Pancreas (tissue), 10 donors: ENCODE results near the gene UGT1A7. TPM values are rescaled to one million over a fixed set of nuclear protein-coding genes. Genes with fewer than 3 reads are reported as not detected.

ENCODE experiments used
- ATAC-seq, 4 donors: fragments of 200-7000 bp; cut with Tn5 transposase; one replicate each; pipeline versions ENCODE4 v1.8.0 to v1.9.1; 2020; ENCODE audit warnings: mild to moderate bottlenecking in 4 of 4, moderate library complexity in 4 of 4
- DNase-seq, 6 donors: peaks; one replicate each; pipeline ENCODE4 v3.0.0-alpha.2; 2020
- FAIRE-seq: peaks from 2 replicates; lab custom pipeline; 2012; peaks lifted over from hg19 to GRCh38; lab: Jason Lieb, UNC
- H3K27ac ChIP-seq, 4 donors: fragments of 200-600 bp; sonication (generic); 1 replicate in 3 of 4; 2 replicates in 1 of 4; pipeline versions ENCODE4 v1.5.0 to v1.8.0; 2020
- H3K27me3 ChIP-seq, 4 donors: fragments of 200-600 bp; one replicate each; pipeline ENCODE4 v1.8.0; 2021
- H3K36me3 ChIP-seq, 3 donors: fragments of 200-600 bp; sonication (generic) in 1 of 3; one replicate each; pipeline versions ENCODE4 v1.5.0 to v1.8.0; 2020 to 2021
- H3K4me1 ChIP-seq, 3 donors: fragments of 200-600 bp; one replicate each; pipeline ENCODE4 v1.8.0; 2021
- H3K4me3 ChIP-seq, 4 donors: fragments of 200-600 bp; sonication (generic) in 2 of 4; one replicate each; pipeline versions ENCODE4 v1.5.0 to v1.8.0; 2020 to 2021
- H3K9me3 ChIP-seq, 4 donors: fragments of 200-600 bp; one replicate each; pipeline ENCODE4 v1.8.0; 2021
- CTCF ChIP-seq, 4 donors: fragments of 200-600 bp; sonication (generic) in 3 of 4; IDR thresholded peaks; one replicate each; pipeline versions ENCODE4 v1.5.0 to v1.8.0; 2021; ENCODE audit warnings: antibody characterized with exemption in 4 of 4
- WGBS, 2 donors: extraction: QIAGEN DNeasy Blood & Tissue Kit; methylation state at CpG; one replicate each; pipeline ENCODE4 v1.1.7; 2013; 5-methylcytosine and 5-hydroxymethylcytosine counted together
- intact Hi-C, 3 donors: fragments of 100-400 bp; cut with DNase I; formaldehyde crosslinking; loops; one replicate each; pipeline versions ENCODE4 v1.11.1 to v1.14.2; 2022
- polyA plus RNA-seq, 2 donors: library from polyadenylated mRNA; stranded (reverse); fragments of 200-250 nt; gene quantifications; one replicate each; pipeline ENCODE4 v1.2.3, GENCODE V29; 2013
- total RNA-seq, 6 donors: library from RNA; stranded (reverse); fragmentation: NEBNext Ultra II Directional in 4 of 6; extraction: Animal tissue kit (Norgen Biotek cat#: 25700) in 4 of 6; gene quantifications; one replicate each; pipeline versions ENCODE4 v1.2.1 to v1.2.4, GENCODE V29; 2021 to 2023
- donor health status: healthy with polysubstance abuse.
- donor health status: DM: no; HTN: no; CAD: no; lungs with moderate emphysema.
- donor health status: DM: no; HTN: no; CAD: no.
- donor health status: control.
- donor health status: control.
- donor health status: Bipolar disorder and iron deficiency.
- donor health status: DM: yes; HTN: yes; CAD: no.
- donor health status: DM: no; HTN: no; CAD: no.
- donor health status: DM: no; HTN: no; CAD: no.
- donor health status: DM: yes; HTN: yes; CAD: no.

Gene UGT1A7
- total and polyA plus RNA-seq, 8 donors: not detected

- no peak overlapping the region for H3K4me3 ChIP-seq
- intact Hi-C loops: no loop called here
- H3K9me3 ChIP-seq: no peaks in the 10 kb centered on the region
- FAIRE-seq (no peak), ATAC-seq (no peak), DNase-seq (no peak)
- H3K27ac ChIP-seq: no peak overlapping the region
- H3K4me1 ChIP-seq: no peaks in the 10 kb centered on the region
- WGBS, 2 donors: 79 to 84% methylated on average over 10 of the region's 10 CpGs
- no peak for TF ChIP-seq CTCF (IDR thresholded peaks at IDR 0.05)
- no peaks in the 10 kb centered on the region for H3K36me3 ChIP-seq
- no peaks in the 10 kb centered on the region for H3K27me3 ChIP-seq
These were observed 25.3 kb upstream of the UGT1A7 start for GRCh38 chr2:233656443-233656842.

- Histone ChIP-seq H3K27me3 (no peaks in the 10 kb centered on the region), H3K9me3 (no peaks in the 10 kb centered on the region), H3K36me3 (no peaks in the 10 kb centered on the region), H3K4me1 (no peaks in the 10 kb centered on the region), H3K27ac (no peak overlapping the region), H3K4me3 (no peak overlapping the region)
- ATAC-seq (no peak), DNase-seq (no peak), FAIRE-seq (no peak)
- no peak for TF ChIP-seq CTCF (IDR thresholded peaks at IDR 0.05)
- intact Hi-C loops: no loop called here
These were observed 23.1 kb upstream of the UGT1A7 start for GRCh38 chr2:233658610-233659009.

- H3K27me3 ChIP-seq: no peaks in the 10 kb centered on the region
- no peak for DNase-seq
- intact Hi-C loops: no loop called here
- no peaks in the 10 kb centered on the region for H3K9me3 ChIP-seq
- FAIRE-seq: no peak
- no peak overlapping the region for H3K4me3 ChIP-seq
- no peaks in the 10 kb centered on the region for H3K36me3 ChIP-seq
- no peak for ATAC-seq
- 21 to 26% methylated on average over 1 of the region's 1 CpG for WGBS, 2 donors
- no peaks in the 10 kb centered on the region for H3K4me1 ChIP-seq
- no peak for TF ChIP-seq CTCF (IDR thresholded peaks at IDR 0.05)
- no peak overlapping the region for H3K27ac ChIP-seq
These were observed 17.8 kb upstream of the UGT1A7 start for GRCh38 chr2:233663911-233664310.

GRCh38 chr2:233668605-233669260, 13.0 kb upstream of the UGT1A7 start:
- Histone ChIP-seq H3K4me1 (no peaks in the 10 kb centered on the region), H3K9me3 (no peaks in the 10 kb centered on the region), H3K27ac (no peak overlapping the region), H3K27me3 (no peaks in the 10 kb centered on the region), H3K4me3 (no peak overlapping the region), H3K36me3 (no peaks in the 10 kb centered on the region)
- DNase-seq: no peak
- no peak for TF ChIP-seq CTCF (IDR thresholded peaks at IDR 0.05)
- intact Hi-C loops: no loop called here
- no peak for FAIRE-seq
- ATAC-seq: no peak
- 54 to 55% methylated on average over 4 of the region's 4 CpGs for WGBS, 2 donors

GRCh38 chr2:233671290-233672161, 10.2 kb upstream of the UGT1A7 start, which contains the start of gene UGT1A9:
TSS of gene UGT1A9 (plus strand) at chr2:233671898. CDS start at chr2:233671935, 37 bp downstream.
- FAIRE-seq: no peak
- no peak within 1 kb of the TSS for H3K27ac ChIP-seq
- H3K4me1 ChIP-seq: no peaks in the 10 kb centered on the region
- no peaks in the 10 kb centered on the region for H3K9me3 ChIP-seq
- DNase-seq: no peak
- WGBS, 2 donors: 75 to 84% methylated on average over 5 of the region's 5 CpGs
- no peak within 1 kb of the TSS for H3K4me3 ChIP-seq
- H3K27me3 ChIP-seq: no peaks in the 10 kb centered on the region
- TF ChIP-seq CTCF (IDR thresholded peaks at IDR 0.05): no peak
- H3K36me3 ChIP-seq: no peaks in the 10 kb centered on the region
- intact Hi-C loops: no loop called here
- no peak for ATAC-seq
